SU-DHL-6 (cell line): ENCODE measurements around the gene PLB1.

Experiments
- CTCF ChIP-seq: fragments of 200-600 bp; sonication (generic); IDR thresholded peaks from one replicate; pipeline ENCODE4 v1.5.1; 2017; ENCODE audit warnings: antibody characterized with exemption, mild to moderate bottlenecking, low read length, moderate library complexity; ENCODE audit not compliant: insufficient read depth, poor library complexity, severe bottlenecking
- EZH2phosphoT487 ChIP-seq: fragments of 200-600 bp; sonication (generic), shearing (Covaris generic); conservative IDR thresholded peaks from 2 replicates; pipeline ENCODE4 v1.6.1; 2018; ENCODE audit warnings: mild to moderate bottlenecking, antibody characterized with exemption, low read length, moderate library complexity, mixed read lengths

GRCh38 chr2:28618221-28619141 is 122.6 kb downstream of the PLB1 start:
- TF ChIP-seq CTCF (no peak), EZH2phosphoT487 (no peak)
